K562 (cell line): Measurements from ENCODE around the gene SUPT5H. TPM values are rescaled to one million over a fixed set of nuclear protein-coding genes. Genes with fewer than 3 reads are reported as not detected.

Source experiments
- GABPA ChIP-seq: fragments of 200-800 bp; sonication (Bioruptor generic); conservative IDR thresholded peaks from 2 replicates; pipeline ENCODE4 v1.6.1; 2016; ENCODE audit warnings: low read depth, missing genetic modification characterization, missing compliant biosample characterization
- RB1 ChIP-seq: fragments of 450-650 bp; IDR thresholded peaks from 2 replicates; pipeline ENCODE4 v1.6.1; 2017; ENCODE audit warnings: low read depth, mild to moderate bottlenecking
- RNF2 ChIP-seq: sonication (generic); IDR thresholded peaks from 2 replicates; pipeline ENCODE4 v1.6.1; 2016
- SAFB2 ChIP-seq: fragments of 200-400 bp; formaldehyde crosslinking; IDR thresholded peaks from 2 replicates; pipeline ENCODE4 v1.6.1; 2018; ENCODE audit warnings: borderline replicate concordance, low read length, low read depth, moderate library complexity; ENCODE audit not compliant: severe bottlenecking
- ZNF282 ChIP-seq: sonication (generic); formaldehyde crosslinking; IDR thresholded peaks from 2 replicates; pipeline ENCODE4 v1.8.1; 2023; ENCODE audit warnings: missing genetic modification reagents
- ZNF318 ChIP-seq, 2 experiments: fragments of 450-650 bp; IDR thresholded peaks; 2 replicates each; pipeline ENCODE4 v1.6.1; 2016; ENCODE audit warnings: mild to moderate bottlenecking in 2 of 2, borderline replicate concordance in 1 of 2, low read depth in 1 of 2, moderate library complexity in 1 of 2
- ZNF431 ChIP-seq: sonication (generic); formaldehyde crosslinking; IDR thresholded peaks from 2 replicates; pipeline ENCODE4 v1.8.0; 2022; ENCODE audit warnings: mild to moderate bottlenecking, missing genetic modification reagents
- polyA plus RNA-seq, 8 experiments: library from polyadenylated mRNA; depleted of rRNA in 4 of 8; stranded (reverse) in 5 of 8; unstranded in 3 of 8; fragments of >200 nt; fragmentation: Nextera tagmentation in 2 of 8; fragmentation: Illumina TruSeq in 1 of 8; extraction: Ambion mirVana in 2 of 8; extraction: Trizol in 1 of 8; gene quantifications; 2 replicates each; pipeline versions ENCODE4 v1.2.1 to v1.2.3, GENCODE V29; 2011 to 2014; ENCODE audit warnings: inconsistent platforms in 1 of 8, missing spikeins in 1 of 8
- total RNA-seq, 7 experiments: library from RNA; depleted of rRNA in 6 of 7; stranded (reverse); fragments of >200 nt in 6 of 7; fragmentation: Illumina TruSeq in 2 of 7; extraction: Trizol in 2 of 7; gene quantifications; 2 replicates each; pipeline versions ENCODE4 v1.2.1 to v1.2.3, GENCODE V29; 2011 to 2021; ENCODE audit warnings: low replicate concordance in 1 of 7
- TF ChIP-seq, protein P1 (sequence below), 2 experiments: fragments of 450-650 bp; formaldehyde crosslinking in 1 of 2; IDR thresholded peaks; 2 replicates each; pipeline versions ENCODE4 v1.4.0 to v1.6.1; 2014 to 2020; ENCODE audit warnings: mild to moderate bottlenecking in 2 of 2, borderline replicate concordance in 1 of 2, low read depth in 1 of 2

The SUPT5H gene
- total and polyA plus RNA-seq, 9 of the 15 experiments (the other 6 are each of a cell fraction or from before 2014, with no cell fraction given) = 13.3 to 85.9 (median 35.9) TPM

- TF ChIP-seq ZNF282 (CRISPR knock-in tag) (no peak), RB1 (no peak), SAFB2 (no peak), GABPA (tag) (no peak), ZNF318 (IDR thresholded peaks at IDR 0.05; ENCODE audit: borderline replicate concordance in 1 of 2, low read depth in 1 of 2) (no peak), ZNF431 (CRISPR knock-in tag) (no peak), RNF2 (0 out of 2 replicates have a peak, but pooled peaks have one; percentile 48)
- TF ChIP-seq, protein P1, sequence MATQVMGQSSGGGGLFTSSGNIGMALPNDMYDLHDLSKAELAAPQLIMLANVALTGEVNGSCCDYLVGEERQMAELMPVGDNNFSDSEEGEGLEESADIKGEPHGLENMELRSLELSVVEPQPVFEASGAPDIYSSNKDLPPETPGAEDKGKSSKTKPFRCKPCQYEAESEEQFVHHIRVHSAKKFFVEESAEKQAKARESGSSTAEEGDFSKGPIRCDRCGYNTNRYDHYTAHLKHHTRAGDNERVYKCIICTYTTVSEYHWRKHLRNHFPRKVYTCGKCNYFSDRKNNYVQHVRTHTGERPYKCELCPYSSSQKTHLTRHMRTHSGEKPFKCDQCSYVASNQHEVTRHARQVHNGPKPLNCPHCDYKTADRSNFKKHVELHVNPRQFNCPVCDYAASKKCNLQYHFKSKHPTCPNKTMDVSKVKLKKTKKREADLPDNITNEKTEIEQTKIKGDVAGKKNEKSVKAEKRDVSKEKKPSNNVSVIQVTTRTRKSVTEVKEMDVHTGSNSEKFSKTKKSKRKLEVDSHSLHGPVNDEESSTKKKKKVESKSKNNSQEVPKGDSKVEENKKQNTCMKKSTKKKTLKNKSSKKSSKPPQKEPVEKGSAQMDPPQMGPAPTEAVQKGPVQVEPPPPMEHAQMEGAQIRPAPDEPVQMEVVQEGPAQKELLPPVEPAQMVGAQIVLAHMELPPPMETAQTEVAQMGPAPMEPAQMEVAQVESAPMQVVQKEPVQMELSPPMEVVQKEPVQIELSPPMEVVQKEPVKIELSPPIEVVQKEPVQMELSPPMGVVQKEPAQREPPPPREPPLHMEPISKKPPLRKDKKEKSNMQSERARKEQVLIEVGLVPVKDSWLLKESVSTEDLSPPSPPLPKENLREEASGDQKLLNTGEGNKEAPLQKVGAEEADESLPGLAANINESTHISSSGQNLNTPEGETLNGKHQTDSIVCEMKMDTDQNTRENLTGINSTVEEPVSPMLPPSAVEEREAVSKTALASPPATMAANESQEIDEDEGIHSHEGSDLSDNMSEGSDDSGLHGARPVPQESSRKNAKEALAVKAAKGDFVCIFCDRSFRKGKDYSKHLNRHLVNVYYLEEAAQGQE (IDR thresholded peaks at IDR 0.05; ENCODE audit: borderline replicate concordance) = no peak
- TF ChIP-seq, protein P1 (CRISPR knock-in tag; IDR thresholded peaks at IDR 0.05; ENCODE audit: low read depth) = no peak; the same call in 1 of the 2 replicates
These were observed 43.6 kb upstream of the SUPT5H start (continued) for GRCh38 chr19:39401549-39402345.
